ENCODE measurements around the gene FZD2.

DNA sequence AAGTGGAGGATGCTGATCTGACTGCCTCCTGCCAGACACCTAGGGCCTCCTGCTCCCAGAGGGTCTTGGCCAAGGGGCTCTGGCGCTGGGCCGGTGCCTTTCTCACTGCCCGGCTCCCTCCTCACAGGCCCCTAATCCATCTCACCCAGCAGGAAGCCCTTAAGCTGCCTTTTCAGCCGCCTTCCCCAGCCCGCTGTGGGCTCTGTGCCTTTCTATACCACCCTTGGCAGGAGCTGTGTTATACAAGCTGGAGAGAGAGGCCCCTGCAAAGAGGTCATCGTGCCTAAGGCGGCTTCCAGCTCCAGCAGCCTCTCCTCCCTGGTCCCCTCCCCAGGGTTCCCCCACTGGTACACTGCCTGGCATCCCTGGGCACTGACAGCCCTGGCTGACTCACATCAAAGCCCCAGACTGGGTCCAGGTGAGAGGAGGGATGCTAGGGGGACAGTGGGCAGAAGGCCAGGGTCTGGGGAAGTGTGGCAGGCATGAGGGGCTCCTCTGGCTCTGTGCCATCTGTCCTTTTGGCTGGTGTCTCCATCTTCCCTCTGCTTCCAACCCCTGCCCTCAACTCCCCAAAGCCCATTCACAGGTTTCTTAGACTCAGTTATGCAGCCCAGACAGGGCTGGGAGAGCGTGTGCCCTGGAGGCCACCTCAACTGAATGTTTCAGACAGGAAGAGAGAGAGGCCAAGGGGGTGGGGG lies 15.3 kb upstream of the FZD2 start:
- no peak for TF ChIP-seq EZH2 (IDR thresholded peaks at IDR 0.05)
- TF ChIP-seq, protein P1, sequence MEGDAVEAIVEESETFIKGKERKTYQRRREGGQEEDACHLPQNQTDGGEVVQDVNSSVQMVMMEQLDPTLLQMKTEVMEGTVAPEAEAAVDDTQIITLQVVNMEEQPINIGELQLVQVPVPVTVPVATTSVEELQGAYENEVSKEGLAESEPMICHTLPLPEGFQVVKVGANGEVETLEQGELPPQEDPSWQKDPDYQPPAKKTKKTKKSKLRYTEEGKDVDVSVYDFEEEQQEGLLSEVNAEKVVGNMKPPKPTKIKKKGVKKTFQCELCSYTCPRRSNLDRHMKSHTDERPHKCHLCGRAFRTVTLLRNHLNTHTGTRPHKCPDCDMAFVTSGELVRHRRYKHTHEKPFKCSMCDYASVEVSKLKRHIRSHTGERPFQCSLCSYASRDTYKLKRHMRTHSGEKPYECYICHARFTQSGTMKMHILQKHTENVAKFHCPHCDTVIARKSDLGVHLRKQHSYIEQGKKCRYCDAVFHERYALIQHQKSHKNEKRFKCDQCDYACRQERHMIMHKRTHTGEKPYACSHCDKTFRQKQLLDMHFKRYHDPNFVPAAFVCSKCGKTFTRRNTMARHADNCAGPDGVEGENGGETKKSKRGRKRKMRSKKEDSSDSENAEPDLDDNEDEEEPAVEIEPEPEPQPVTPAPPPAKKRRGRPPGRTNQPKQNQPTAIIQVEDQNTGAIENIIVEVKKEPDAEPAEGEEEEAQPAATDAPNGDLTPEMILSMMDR (IDR thresholded peaks at IDR 0.05): no peak
